Measurements from ENCODE around the gene ASB9. TPM values are rescaled to one million over a fixed set of nuclear protein-coding genes. Genes with fewer than 3 reads are reported as not detected.

The ASB9 gene
- total RNA-seq, 1 experiment from 2014 or later, result not detected

- WGBS (ENCODE audit: extremely low coverage, insufficient read length, low lambda C conversion rate), result no CpG with 5 or more reads among the region's 2 CpGs
- no peak overlapping the region for H3K18ac ChIP-seq (ENCODE audit: insufficient read length, low read depth, low read length)
- no peak overlapping the region for H3K27ac ChIP-seq (ENCODE audit: insufficient read length, low read depth, low read length)
- no peak overlapping the region for H2BK120ac ChIP-seq (ENCODE audit: low read depth, low read length, poor library complexity, severe bottlenecking)
- no peak overlapping the region for H4K91ac ChIP-seq (ENCODE audit: insufficient read length, low read depth, low read length)
- no peak overlapping the region for H3K9ac ChIP-seq (ENCODE audit: extremely low read depth, insufficient read length, low read length)
- Mint-ChIP-seq H3K27me3 (ENCODE audit: low read depth) (no peaks in the 10 kb centered on the region), H3K4me3 (no peak overlapping the region), H3K36me3 (ENCODE audit: insufficient read depth in 1 of 3, low read depth in 3 of 3) (no peaks in the 10 kb centered on the region), H3K27ac (no peak overlapping the region), H3K9me3 (peaks cover 20 to 33% of the 10 kb centered on the region in 2 experiments), H3K4me1 (no peaks in the 10 kb centered on the region)
- no peak overlapping the region for H3K56ac ChIP-seq (ENCODE audit: insufficient read length, low read depth, low read length)
- H3K23me2 ChIP-seq (ENCODE audit: insufficient read length, low read depth, low read length, poor library complexity, severe bottlenecking), result no peaks in the 10 kb centered on the region
- TF ChIP-seq CTCF (conservative IDR thresholded peaks at IDR 0.05), result no peak
- no peak overlapping the region for H2BK12ac ChIP-seq (ENCODE audit: insufficient read length, low read depth, low read length)
- H2AK5ac ChIP-seq (ENCODE audit: insufficient read length, low read length), result no peak overlapping the region
- no peak overlapping the region for H3K4ac ChIP-seq (ENCODE audit: low read depth, low read length)
- peaks cover 2% of the 10 kb centered on the region; the same call in 1 of the 2 replicates for H3K4me1 ChIP-seq (ENCODE audit: insufficient read depth, low read length)
- no peaks in the 10 kb centered on the region for H3K27me3 ChIP-seq (ENCODE audit: insufficient read depth, low read length)
- no peak overlapping the region for H2BK15ac ChIP-seq (ENCODE audit: low read depth, low read length)
- no peak overlapping the region for H3K14ac ChIP-seq (ENCODE audit: insufficient read depth, low read length)
- H3K79me2 ChIP-seq (ENCODE audit: insufficient read depth, low read length), result no peaks in the 10 kb centered on the region
- H4K20me1 ChIP-seq (ENCODE audit: control insufficient read depth, insufficient read depth, insufficient read length), result no peaks in the 10 kb centered on the region
- no peak for DNase-seq
- H3T11ph ChIP-seq (ENCODE audit: low read length), result no peak overlapping the region
- H3K23ac ChIP-seq (ENCODE audit: insufficient read length, low read depth, low read length), result no peak overlapping the region
- no peaks in the 10 kb centered on the region for H3K9me3 ChIP-seq (ENCODE audit: control insufficient read depth, low read depth, low read length)
- no peak overlapping the region for H3K4me2 ChIP-seq (ENCODE audit: insufficient read depth, insufficient read length, low read length)
- no peak overlapping the region for H4K8ac ChIP-seq (replicated peaks; ENCODE audit: insufficient read length, low read depth, low read length)
- H2BK5ac ChIP-seq (ENCODE audit: insufficient read length, low read length), result no peak overlapping the region
- H2AFZ ChIP-seq (ENCODE audit: low read length), result no peak overlapping the region
- H3K79me1 ChIP-seq (ENCODE audit: insufficient read depth, low read depth, low read length, poor library complexity, severe bottlenecking), result no peaks in the 10 kb centered on the region
- no peak overlapping the region for H2BK20ac ChIP-seq (ENCODE audit: low read depth, low read length, poor library complexity, severe bottlenecking)
- no peak overlapping the region for H4K5ac ChIP-seq (ENCODE audit: insufficient read length, low read depth, low read length)
These were observed 23.6 kb upstream of the ASB9 start for GRCh38 chrX:15293451-15293850.
